ENCODE measurements around the gene CIDEB.

The CIDEB gene

GRCh38 chr14:24261256-24261968, 46.4 kb downstream of the CIDEB start:
- Histone ChIP-seq H2AFZ (ENCODE audit: low read depth, low read length, severe bottlenecking) (no peak overlapping the region), H3F3A (ENCODE audit: insufficient read depth) (no peaks in the 10 kb centered on the region), H4K20me1 (ENCODE audit: low read depth, low read length) (no peaks in the 10 kb centered on the region), H3K27me3 (ENCODE audit: low read length) (no peaks in the 10 kb centered on the region), H3K27ac (ENCODE audit: low read depth, low read length) (no peak overlapping the region), H3K4me2 (ENCODE audit: low read depth, low read length, poor library complexity, severe bottlenecking) (no peak overlapping the region), H3K9me3 (ENCODE audit: insufficient read depth, low read length) (no peaks in the 10 kb centered on the region), H3K9ac (ENCODE audit: low read length) (no peak overlapping the region), H3K36me3 (ENCODE audit: low read length) (no peaks in the 10 kb centered on the region), H3K79me2 (ENCODE audit: insufficient read depth, low read length) (no peaks in the 10 kb centered on the region), H3K9me2 (replicated peaks; ENCODE audit: insufficient read depth, low read length) (no peaks in the 10 kb centered on the region), H3K4me3 (ENCODE audit: insufficient read depth, low read length, poor library complexity, severe bottlenecking) (no peak overlapping the region)
- TF ChIP-seq CTCF (IDR thresholded peaks at IDR 0.05; ENCODE audit: insufficient read depth, low read length, poor library complexity, severe bottlenecking) (no peak), EZH2phosphoT487 (conservative IDR thresholded peaks at IDR 0.05; ENCODE audit: low read length) (no peak)

- Histone ChIP-seq H3K27ac (ENCODE audit: low read depth, low read length) (no peak overlapping the region), H3K4me2 (ENCODE audit: low read depth, low read length, poor library complexity, severe bottlenecking) (no peak overlapping the region), H3K27me3 (ENCODE audit: low read length) (no peaks in the 10 kb centered on the region), H3K9me3 (ENCODE audit: insufficient read depth, low read length) (no peaks in the 10 kb centered on the region), H3F3A (ENCODE audit: insufficient read depth) (no peaks in the 10 kb centered on the region), H3K9ac (ENCODE audit: low read length) (no peak overlapping the region), H3K36me3 (ENCODE audit: low read length) (no peaks in the 10 kb centered on the region), H3K9me2 (replicated peaks; ENCODE audit: insufficient read depth, low read length) (no peaks in the 10 kb centered on the region), H3K79me2 (ENCODE audit: insufficient read depth, low read length) (no peaks in the 10 kb centered on the region), H4K20me1 (ENCODE audit: low read depth, low read length) (no peaks in the 10 kb centered on the region), H3K4me3 (ENCODE audit: insufficient read depth, low read length, poor library complexity, severe bottlenecking) (no peak overlapping the region), H2AFZ (ENCODE audit: low read depth, low read length, severe bottlenecking) (no peak overlapping the region)
- TF ChIP-seq EZH2phosphoT487 (conservative IDR thresholded peaks at IDR 0.05; ENCODE audit: low read length): no peak
- no peak for TF ChIP-seq CTCF (IDR thresholded peaks at IDR 0.05; ENCODE audit: insufficient read depth, low read length, poor library complexity, severe bottlenecking)
Measured at GRCh38 chr14:24260780-24261157, 47.0 kb downstream of the CIDEB start.

- H3K27ac ChIP-seq (ENCODE audit: low read depth, low read length): no peak overlapping the region
- H3F3A ChIP-seq (ENCODE audit: insufficient read depth): no peaks in the 10 kb centered on the region
- H3K4me2 ChIP-seq (ENCODE audit: low read depth, low read length, poor library complexity, severe bottlenecking): no peak overlapping the region
- no peak for TF ChIP-seq CTCF (IDR thresholded peaks at IDR 0.05; ENCODE audit: insufficient read depth, low read length, poor library complexity, severe bottlenecking)
- TF ChIP-seq EZH2phosphoT487 (conservative IDR thresholded peaks at IDR 0.05; ENCODE audit: low read length): no peak
- H2AFZ ChIP-seq (ENCODE audit: low read depth, low read length, severe bottlenecking): no peak overlapping the region
- no peaks in the 10 kb centered on the region for H3K27me3 ChIP-seq (ENCODE audit: low read length)
- H3K9me2 ChIP-seq (replicated peaks; ENCODE audit: insufficient read depth, low read length): no peaks in the 10 kb centered on the region
- no peak overlapping the region for H3K9ac ChIP-seq (ENCODE audit: low read length)
- no peaks in the 10 kb centered on the region for H3K9me3 ChIP-seq (ENCODE audit: insufficient read depth, low read length)
- no peaks in the 10 kb centered on the region for H3K36me3 ChIP-seq (ENCODE audit: low read length)
- H3K79me2 ChIP-seq (ENCODE audit: insufficient read depth, low read length): no peaks in the 10 kb centered on the region
- H4K20me1 ChIP-seq (ENCODE audit: low read depth, low read length): no peaks in the 10 kb centered on the region
- H3K4me3 ChIP-seq (ENCODE audit: insufficient read depth, low read length, poor library complexity, severe bottlenecking): no peak overlapping the region
Measured at GRCh38 chr14:24260026-24260779, 47.6 kb downstream of the CIDEB start.
